NCI-H69 (cell line): ENCODE results near the gene AUTS2.

ENCODE experiments used
- DNase-seq: peaks from one replicate; lab custom pipeline; 2025; lab: John Stamatoyannopoulos, UW

The AUTS2 gene

DNA sequence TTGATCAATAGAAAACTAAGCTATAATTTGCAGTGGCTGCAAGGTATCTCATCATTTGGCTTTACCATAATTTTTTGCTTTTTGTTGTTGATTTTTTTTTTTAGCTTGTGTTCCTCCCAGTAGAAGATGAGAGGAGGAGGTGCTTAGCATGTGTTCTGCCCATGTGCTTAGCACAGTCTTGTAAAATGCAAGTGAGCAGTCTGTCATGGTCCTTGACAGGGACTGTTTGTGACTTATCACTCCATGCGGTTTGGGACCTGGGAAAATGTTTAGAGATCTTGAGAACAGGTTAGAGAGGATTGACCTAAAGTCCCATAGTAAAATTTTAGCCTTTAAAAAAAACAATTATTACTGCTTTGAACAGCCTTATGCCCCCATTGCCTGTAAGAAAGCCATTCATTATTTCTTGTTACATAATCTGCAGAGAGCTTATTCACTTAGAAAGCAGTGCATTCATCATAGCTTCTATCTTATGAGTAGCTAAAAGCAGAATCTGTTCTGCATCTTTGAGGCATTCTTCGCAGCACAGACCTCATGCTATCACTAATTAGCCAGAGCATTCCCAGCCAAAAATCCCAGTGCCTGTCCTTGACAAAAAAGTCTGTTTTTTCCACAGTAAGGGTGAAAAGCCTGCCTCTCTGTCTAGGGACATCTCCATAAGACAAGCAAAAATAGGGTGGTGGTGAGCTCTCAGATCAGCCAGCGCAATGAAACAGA, 784.9 kb downstream of the AUTS2 start:
- peak; percentile 56 for DNase-seq

DNA sequence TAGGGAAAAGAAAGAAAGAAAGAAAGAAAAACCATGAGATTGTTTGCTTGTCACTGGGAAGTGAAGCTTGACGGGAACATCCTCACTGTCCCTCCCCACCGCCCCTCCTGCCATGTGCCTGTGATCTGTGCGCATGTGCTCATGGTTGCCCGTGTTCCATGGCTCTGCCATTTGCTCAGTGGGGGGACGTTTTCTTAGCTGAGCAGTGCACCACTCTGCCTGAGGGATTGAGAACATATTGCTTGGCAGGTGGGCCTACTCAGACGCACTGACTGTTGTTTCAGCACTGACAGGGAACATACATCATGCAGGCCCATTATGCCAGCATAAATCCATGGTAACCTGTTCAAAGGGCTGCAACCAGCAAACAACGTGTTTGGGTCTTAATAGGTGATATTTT, 785.7 kb downstream of the AUTS2 start:
- peak; percentile 99 for DNase-seq

DNA sequence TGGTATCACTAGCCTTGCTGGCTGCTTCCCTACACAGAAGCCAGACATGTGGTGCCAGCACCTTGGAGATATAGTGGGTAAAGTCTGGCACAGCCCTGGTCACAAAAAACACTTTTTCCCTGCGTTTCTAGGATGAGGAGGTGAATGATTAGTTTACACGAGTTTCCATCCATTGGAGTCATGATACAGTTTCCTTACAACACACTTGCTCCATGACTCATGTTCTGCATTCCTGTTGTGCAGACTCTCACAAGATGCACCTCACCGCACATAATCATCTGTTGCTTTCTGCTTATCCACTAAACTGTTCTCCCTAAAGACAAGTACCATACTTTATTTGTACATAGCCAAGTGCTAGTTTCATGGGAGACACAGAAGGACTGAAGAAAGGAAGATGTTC, 786.6 kb downstream of the AUTS2 start:
- DNase-seq: peak; percentile 49

DNA sequence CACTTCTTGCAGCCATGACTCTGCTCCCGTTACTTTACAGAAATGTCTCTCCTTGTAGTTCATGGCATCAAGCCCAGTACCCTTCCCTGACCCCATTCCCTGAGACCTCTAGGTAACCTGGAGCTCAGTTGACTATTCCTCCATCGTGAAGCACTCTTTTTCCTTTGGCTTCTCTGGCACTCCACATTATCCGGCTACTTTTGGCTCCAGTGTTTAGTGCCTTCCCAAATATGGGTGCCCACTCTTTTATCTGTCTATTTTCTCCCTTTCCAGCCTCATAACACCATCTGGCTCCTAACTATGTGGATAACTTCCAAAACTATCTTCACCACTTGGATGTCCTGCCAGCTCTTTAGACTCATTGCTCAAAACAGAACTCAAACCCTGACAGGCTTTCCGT, 788.9 kb downstream of the AUTS2 start:
- no peak for DNase-seq

DNA sequence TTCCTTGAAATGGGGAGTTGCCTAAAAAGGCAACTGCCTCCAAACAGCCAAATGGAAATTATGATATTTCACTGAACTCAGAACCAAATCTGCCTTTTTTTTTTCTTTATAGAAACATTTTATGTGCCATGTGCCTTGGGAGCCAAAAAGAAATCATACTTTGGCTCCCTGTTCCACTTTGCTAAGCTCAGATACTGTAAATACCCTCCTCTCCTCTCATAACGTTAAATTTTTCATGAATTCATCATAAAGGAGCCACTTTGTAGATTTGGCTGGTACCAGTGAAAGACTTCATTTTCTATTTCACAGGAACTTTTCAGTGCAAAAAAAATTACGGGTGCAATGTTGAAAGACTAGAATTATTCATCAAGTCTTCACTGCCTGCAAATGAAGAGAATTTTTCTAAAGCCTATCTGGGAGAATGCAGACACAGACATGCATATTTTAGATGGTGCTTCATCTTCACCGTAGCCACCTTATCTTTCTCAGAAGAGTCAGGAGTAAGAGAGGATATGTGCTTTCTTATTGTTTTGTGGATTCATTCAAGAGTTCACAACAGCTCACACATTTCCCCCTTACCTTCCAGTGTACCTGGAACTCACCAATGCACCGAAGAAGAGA, 791.4 kb downstream of the AUTS2 start:
- DNase-seq: no peak

DNA sequence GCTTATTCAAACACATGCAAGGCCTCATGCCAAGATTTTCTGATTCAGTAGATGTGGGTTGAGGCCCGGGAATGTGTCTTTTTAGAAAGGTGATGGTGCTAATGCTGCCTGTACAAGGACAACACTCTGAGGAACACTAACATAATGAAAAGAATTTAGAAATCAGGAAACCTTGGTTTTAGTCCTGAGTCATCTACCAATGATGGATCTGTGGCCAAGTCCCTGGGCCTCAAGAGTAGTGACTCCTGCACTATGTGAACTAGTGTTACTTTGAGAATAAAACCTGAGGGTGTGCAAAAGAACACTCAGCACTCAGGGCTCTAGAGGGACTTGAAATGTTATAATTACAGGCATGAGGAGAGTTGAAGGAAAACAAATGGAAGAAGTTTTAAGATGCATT, 792.0 kb downstream of the AUTS2 start:
- DNase-seq: no peak

DNA sequence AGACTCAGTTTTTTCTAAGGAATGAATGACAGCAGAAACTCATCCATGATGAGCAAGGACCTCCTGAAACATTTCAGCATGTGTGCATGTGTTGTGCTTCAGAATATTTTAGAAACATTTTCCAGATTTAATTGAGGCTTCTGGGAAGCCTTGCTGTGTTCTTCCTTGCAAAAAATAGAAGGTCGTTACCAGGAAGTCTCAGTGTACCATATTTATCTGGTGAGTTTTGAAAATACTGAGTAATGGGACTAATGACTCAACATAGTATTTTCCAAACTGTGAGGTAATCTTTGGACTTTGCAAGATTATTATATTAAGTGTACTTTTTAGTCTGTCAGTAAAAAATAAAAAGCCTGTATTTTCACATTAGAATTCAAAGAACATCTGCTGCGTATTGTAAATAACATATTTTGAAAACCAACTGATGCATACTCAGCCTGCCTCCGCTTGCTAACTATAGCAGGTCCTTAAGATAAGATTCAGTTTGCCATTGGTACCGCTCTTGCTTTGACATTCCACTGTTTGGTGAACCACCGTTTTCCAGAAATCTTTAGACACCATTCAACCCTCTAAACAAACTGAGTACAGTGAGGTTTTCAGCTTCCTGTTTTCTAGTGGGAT, 794.1 kb downstream of the AUTS2 start:
- no peak for DNase-seq

DNA sequence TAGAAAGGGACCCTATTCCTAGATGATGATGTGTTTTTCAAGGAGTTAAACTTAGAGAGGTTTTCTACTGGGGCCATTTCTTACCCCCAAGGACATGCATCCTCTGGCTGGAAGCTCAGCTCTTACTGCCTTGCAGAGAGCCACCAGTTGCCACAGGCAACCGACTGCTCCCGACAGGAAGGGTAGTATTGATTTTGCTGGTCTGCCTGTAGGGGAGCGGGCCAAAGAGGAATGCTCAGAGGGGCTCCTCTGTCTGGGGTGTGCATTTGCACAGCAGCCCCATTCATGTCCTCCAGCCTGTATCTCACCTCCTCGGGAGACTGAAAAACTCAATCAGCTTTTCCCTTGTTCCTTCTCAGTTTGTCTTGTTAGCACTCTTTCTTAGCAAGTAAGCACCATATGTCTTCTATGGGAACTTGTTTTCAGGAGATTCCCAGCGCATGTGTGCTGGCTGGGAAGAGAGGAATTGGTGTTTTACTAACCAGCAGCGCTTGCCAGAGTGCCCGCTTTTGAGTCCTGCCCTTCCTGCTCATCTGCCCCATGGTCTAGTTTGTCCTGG, 794.7 kb downstream of the AUTS2 start:
- DNase-seq: peak; percentile 54

DNA sequence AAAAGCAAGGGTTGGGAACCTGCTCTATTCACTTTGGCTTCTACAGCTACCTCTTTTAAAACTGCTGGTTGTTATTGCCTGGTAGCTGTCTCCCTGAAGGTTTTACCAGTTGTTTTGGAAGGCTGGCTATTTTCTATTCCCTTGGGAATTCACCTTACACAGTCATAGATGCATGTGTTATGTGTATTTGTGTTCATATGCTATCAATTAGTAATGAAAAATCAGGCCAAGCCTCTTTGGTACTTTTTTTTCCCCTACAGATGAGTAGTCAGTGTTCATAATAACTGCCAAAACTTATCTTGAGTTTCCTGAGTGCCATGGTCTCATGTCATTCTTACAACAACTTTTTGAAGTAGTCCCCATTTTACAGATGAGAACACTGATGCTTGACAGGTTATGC, 795.7 kb downstream of the AUTS2 start:
- DNase-seq: no peak

DNA sequence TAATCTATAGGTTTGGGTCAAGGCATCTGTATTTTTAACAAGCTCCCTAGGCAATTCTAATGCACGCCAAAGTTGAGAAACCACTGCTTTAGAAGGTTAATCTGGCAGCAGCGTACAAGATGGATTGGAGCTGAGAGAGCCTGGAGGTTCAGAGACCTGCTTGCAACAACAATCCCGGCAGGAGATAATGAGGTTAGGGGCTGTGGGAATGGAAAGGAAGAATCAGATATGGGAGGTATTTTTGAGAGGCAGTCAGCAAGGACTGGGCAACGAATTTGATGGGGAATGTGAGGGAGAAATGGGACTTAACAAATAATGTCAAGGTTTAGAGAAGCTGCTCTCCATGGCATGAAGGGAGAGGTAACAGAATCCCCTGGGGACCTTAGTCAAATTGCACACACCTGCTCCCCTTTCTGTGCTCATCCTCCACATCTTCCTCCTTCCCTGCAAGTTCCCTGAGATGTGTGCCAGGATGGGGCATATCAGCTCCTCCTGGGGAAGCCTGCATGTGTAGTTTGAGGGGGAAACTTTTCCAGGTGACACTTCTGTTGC, 802.6 kb downstream of the AUTS2 start:
- peak; percentile 74 for DNase-seq

DNA sequence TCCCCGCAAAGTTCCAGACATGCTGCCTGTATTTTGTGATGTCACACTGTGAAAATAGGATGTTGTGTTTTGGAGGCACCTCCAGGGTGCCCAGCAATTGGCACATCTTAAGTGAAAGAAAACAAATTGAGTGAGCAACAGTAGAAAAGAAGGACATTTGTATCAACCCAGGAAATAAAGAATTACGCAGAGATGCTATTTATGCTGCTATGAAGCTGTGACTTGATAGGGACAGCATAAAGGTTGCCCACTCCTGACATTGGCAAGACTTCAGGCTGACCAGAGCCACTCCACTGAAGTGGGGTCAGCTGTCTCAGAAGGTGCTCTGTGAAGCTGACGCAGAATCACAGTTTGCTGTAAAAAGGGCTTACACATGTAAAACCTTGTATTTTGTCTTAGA, 803.8 kb downstream of the AUTS2 start:
- DNase-seq: no peak

DNA sequence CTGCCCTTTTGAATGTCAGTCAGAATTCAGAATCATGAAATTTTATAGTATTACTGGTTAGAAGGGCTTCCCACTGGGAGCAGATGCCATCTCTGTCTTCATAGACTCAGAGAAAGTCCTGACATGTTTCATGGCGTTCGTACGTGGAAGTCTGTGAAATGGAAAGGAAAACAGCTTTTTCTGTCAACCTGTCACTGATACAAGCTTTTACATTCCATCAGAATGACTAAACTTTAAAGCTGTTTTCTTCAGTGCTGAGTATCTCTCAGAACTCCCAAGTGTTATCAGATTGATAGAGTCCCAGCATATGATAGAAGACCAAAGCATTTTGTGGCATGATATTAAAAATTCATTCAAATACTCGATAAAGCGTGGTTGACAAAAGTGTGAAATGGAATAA, 807.0 kb downstream of the AUTS2 start:
- no peak for DNase-seq

DNA sequence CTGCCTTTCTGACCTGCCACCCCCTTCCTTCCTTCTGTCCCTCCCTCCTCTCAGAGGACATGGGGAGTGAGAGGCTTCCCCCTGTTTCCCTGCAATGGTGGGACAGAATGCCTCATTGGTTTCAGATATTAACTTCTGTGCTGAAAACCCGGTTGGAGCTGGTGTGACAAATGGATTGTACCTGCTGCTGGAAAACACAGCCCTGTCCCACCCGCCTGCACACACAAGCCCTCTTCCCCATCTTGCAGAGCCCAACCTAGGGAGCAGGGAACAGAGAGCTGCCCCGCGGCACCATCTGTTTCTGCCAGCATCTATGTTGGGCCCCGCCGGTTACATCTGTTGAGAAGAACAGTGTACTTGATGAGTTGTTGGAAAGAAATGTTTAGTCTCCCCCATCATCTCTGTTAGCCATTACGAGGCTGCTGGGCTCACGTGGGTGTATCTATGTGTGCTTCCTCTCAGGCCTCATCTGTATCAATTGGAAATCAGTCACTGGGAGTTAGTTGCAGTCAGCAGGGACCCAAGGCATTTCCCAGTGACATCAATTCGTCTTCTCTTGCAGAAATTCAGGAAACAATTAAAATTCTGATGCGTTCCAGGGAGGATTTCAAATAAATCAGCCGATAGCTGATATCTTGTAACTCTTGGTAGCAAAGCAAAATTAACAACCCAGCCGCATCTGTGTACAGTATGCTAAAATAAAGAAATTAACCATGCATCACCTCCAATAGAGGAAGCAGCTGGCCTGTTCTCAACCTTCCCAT, 808.1 kb downstream of the AUTS2 start:
- DNase-seq: peak; percentile 56

DNA sequence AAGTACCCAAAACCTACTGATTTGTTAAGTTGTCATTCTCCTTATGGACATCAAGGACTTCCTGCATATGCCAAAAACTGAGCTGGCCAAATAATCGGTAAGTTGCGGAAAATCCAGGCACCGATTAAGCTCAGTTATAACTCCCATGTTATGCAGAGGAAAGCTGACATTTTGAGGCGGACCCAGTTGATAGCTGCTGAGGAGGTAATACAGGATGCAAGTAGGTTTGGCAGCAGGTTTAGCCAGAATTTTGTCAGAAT, 808.6 kb downstream of the AUTS2 start:
- no peak for DNase-seq

DNA sequence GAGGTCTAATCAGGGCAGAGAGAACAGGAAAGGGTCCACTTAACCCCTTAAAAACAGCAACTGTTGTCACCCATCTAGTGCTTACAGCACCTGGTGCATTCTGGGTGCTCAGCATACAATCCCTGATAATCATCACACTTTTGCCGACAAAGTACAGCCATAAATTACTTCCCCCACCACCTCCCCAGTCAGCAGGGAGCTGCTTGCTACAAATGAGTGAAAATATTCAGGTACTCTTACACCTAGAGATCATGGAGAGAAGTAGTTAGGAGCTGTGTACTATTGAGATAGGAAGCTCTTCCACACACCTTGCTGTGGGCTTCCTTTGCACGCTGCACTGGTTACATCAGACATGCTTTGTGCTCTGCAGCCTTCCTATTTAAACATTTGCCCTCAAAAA, 810.2 kb downstream of the AUTS2 start:
- peak; percentile 36 for DNase-seq

DNA sequence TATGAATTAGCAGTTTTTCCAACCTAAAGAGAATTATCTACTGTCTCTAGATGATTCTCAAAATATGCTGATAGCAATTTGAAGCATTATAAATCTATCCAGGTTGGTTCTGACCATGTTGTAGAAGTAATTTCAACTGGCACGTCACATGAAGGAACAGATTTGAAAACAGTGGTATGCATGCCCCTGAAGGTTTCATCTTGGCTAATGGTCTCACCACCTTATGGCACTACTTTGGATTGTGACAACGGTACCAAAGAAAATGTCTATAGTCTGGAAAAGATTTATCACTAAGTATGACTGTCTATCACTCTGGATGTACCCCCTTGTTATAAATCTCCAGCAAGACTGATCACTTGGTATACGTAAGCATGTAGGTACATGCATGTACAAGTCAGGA, 810.6 kb downstream of the AUTS2 start:
- DNase-seq: no peak

DNA sequence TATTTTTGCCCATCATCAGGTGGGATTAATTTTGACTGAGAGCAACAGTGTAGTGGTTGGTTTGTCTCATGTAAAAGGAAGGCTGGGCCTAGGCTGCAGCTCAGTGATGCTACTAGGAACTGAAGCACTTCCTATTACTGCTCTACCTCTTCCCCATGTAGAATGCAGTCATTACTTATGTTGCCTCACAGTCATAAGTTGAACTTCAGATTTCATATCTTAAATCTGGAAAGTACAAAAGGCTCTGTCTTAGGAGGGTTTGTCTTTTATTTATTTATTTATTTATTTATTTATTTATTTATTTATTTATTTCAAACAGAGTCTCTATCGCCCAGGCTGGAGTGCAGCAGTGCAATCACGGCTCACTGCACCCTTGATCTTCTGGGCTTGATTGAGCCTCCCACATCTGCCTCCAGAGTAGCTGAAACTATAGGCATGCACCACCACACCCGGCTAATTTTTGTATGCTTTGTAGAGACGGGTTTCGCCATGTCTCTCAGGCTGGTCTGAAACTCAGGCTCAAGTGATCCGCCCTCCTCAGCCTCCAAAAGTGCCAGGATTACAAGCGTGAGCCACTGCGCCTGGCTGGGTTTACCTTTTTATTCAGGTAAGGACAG, 812.0 kb downstream of the AUTS2 start:
- no peak for DNase-seq

DNA sequence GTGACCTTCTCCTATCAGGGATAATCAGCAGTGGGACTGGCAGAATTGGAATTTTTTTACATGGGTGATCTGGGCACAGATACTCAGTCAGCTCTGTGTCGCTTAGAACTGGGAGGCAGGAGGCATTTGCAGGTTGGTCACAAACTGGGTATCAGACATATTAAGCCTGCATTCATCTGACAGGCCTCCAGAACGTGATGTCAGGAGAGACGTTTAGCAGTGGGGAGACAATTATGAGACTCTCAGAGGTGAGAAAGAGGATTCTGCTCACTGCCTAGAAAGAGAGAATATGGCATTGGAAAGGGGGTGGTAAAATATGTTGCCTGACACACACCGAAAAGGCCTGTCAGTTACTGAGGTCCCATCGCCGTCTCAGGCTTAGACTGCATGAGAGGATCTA, 816.1 kb downstream of the AUTS2 start:
- DNase-seq: no peak

DNA sequence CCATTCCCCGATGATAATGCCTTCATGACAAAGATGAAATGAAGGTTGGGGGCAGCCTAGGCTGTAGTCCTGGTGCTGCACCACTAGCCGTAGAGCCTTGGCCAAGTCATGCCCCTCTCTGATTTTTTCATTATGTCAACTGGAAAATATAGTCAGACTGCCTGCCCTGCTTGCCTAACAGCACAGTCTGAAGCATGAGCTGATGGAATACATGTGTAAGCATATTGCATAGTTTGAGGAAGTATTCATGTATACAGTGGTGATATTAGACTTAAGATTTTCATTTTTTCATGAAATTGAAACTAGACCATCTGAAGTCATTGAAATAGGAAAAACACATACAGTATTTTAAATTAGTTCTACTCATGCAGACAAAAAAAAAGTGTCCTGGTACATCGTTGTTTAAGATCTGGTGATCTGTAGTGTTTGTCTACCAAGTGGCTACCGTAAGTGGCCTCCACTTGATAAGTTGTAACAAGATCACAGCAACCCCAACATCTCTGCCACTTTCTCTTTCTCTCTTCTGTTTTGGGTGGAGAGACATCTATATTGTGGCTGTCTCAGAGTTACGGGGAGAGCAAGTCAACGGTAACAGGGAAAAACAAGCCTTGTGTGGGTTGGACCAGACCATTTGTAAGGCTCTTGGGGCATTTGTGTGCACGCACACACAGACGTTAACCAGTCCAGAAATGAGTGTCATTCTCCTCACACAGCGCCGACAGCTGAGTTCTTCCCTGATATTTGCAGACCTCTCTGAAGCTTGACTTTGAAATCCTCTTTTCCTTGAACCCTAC, 817.1 kb downstream of the AUTS2 start:
- no peak for DNase-seq

DNA sequence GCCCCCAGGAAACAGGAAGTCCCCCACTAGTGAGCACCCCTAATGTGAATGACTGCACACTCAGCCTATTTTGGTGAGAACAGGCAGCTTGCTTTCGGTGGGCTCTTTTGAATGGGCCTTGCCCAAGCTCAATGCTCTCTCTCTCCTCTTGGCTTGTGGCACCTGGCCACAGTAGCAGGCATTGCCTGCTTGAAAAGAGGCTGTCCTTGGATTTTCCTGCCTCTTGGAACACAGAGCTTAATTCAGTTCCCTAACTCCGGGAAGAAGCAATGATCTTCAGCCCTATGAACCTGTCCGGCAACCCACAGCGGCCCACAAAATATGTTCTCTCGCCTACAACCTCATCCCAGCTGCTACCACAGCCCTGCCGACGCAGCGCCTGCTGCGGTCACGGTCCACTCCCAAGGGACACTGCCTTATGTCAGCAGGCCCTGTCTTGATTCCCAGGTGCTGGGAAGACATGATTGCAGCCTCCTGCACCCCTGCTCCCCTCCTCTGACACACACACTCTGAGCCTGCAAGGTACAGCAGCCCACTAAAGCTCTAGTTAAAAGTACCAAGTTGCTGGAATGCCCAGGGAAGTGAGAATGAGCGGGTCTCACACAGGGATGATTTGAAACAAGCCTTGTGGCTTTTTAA, 818.2 kb downstream of the AUTS2 start:
- peak; percentile 82 for DNase-seq
